HCT116 (cell line): ENCODE measurements around the gene COA8. TPM values are rescaled to one million over a fixed set of nuclear protein-coding genes. Genes with fewer than 3 reads are reported as not detected.

ENCODE experiments used
- ATAC-seq: fragments of 200-7000 bp; cut with Tn5 transposase; 2 replicates; pipeline ENCODE4 v1.9.1; 2020; ENCODE audit warnings: mild to moderate bottlenecking, moderate library complexity
- BruUV-seq: library from RNA; stranded (reverse); fragments of 400-500 nt; replicated peaks from 2 replicates; lab custom pipeline; 2021; lab: Mats Ljungman, UMichigan
- CTCF ChIA-PET: fragments of 300-600 bp; sonication (Branson Sonifier 250); formaldehyde crosslinking; loops from one replicate; lab custom pipeline; 2021; ENCODE audit warnings: antibody characterized with exemption; lab: Charles Lee
- POLR2A ChIA-PET: fragments of 300-600, 350-600 bp; sonication (Branson Sonifier 250); formaldehyde crosslinking; loops from one replicate; lab custom pipeline; 2021; ENCODE audit warnings: antibody characterized with exemption; lab: Charles Lee
- RAD21 ChIA-PET, 2 experiments: fragments of 300-600 bp; sonication (Branson Sonifier 250); formaldehyde crosslinking; loops; one replicate each; lab custom pipeline; 2023; ENCODE audit warnings: low total read pairs in 2 of 2; ENCODE audit not compliant: uncharacterized antibody in 2 of 2, unreplicated experiment in 2 of 2, low non-redundant PET in 1 of 2; lab: Charles Lee
- DNase-seq: peaks from one replicate; pipeline ENCODE4 v3.0.0-alpha.2; 2010; ENCODE audit warnings: low read depth, low spot score
- H2AFZ ChIP-seq: fragments of 200-600 bp; shearing (Covaris generic), sonication (generic); 2 replicates; pipeline ENCODE4 v1.6.1; 2017; ENCODE audit warnings: low read depth, mixed run types, mixed read lengths, antibody characterized with exemption, low read length; ENCODE audit not compliant: poor library complexity, severe bottlenecking
- H3K27ac ChIP-seq: 2 replicates; pipeline ENCODE4 v1.5.1; 2012; ENCODE audit warnings: low read depth, low read length
- H3K27me3 ChIP-seq: fragments of 200-600 bp; sonication (generic); 2 replicates; pipeline ENCODE4 v1.6.1; 2016; ENCODE audit warnings: mixed run types, low read length, mixed read lengths; ENCODE audit not compliant: insufficient read depth
- H3K36me3 ChIP-seq, 2 experiments: fragments of 200-500 bp in 1 of 2; fragments of 200-600 bp in 1 of 2; sonication (Bioruptor generic) in 1 of 2; sonication (generic) in 1 of 2; 2 replicates each; pipeline versions ENCODE4 v1.5.1 to v1.6.1; 2014 to 2016; ENCODE audit warnings: low read length in 2 of 2, inconsistent platforms in 1 of 2, mixed read lengths in 1 of 2, mixed run types in 1 of 2; ENCODE audit not compliant: insufficient read depth in 2 of 2, control insufficient read depth in 1 of 2
- H3K4me1 ChIP-seq, 2 experiments: fragments of 200-600 bp in 1 of 2; sonication (generic) in 1 of 2; 2 replicates each; pipeline versions ENCODE4 v1.5.1 to v1.6.1; 2012 to 2017; ENCODE audit warnings: low read length in 2 of 2, inconsistent platforms in 1 of 2, mild to moderate bottlenecking in 1 of 2, mixed read lengths in 1 of 2, mixed run types in 1 of 2, moderate library complexity in 1 of 2; ENCODE audit not compliant: insufficient read depth in 2 of 2, control insufficient read depth in 1 of 2
- H3K4me2 ChIP-seq: fragments of 200-600 bp; sonication (generic); 2 replicates; pipeline ENCODE4 v1.6.1; 2017; ENCODE audit warnings: mixed run types, low read length, mixed read lengths
- H3K4me3 ChIP-seq, 2 experiments: fragments of 200-600 bp in 1 of 2; sonication (generic) in 1 of 2; replicated peaks in 1 of 2; 2 replicates each; pipeline ENCODE4 v1.5.1; 2011 to 2016; ENCODE audit warnings: low read length in 2 of 2, control low read depth in 1 of 2, low read depth in 1 of 2, mild to moderate bottlenecking in 1 of 2, mixed read lengths in 1 of 2, mixed run types in 1 of 2
- H3K79me2 ChIP-seq: fragments of 200-600 bp; sonication (generic); 2 replicates; pipeline ENCODE4 v1.6.1; 2017; ENCODE audit warnings: mild to moderate bottlenecking, mixed run types, low read length, moderate library complexity, mixed read lengths; ENCODE audit not compliant: insufficient read depth
- H3K9ac ChIP-seq: fragments of 200-600 bp; sonication (generic); 2 replicates; pipeline ENCODE4 v1.6.1; 2016; ENCODE audit warnings: low read length, mixed read lengths
- H3K9me2 ChIP-seq: fragments of 200-600 bp; sonication (generic), shearing (Covaris generic); 2 replicates; pipeline ENCODE4 v1.6.1; 2017; ENCODE audit warnings: mixed run types, mild to moderate bottlenecking, moderate library complexity; ENCODE audit not compliant: insufficient read depth
- H3K9me3 ChIP-seq, 2 experiments: fragments of 200-500 bp in 1 of 2; fragments of 200-600 bp in 1 of 2; sonication (Bioruptor generic) in 1 of 2; sonication (generic) in 1 of 2; 2 replicates each; pipeline ENCODE4 v1.6.1; 2014 to 2017; ENCODE audit warnings: low read length in 2 of 2, mixed read lengths in 2 of 2, inconsistent platforms in 1 of 2, low read depth in 1 of 2, mild to moderate bottlenecking in 1 of 2, mixed run types in 1 of 2, moderate library complexity in 1 of 2; ENCODE audit not compliant: control insufficient read depth in 1 of 2, insufficient read depth in 1 of 2
- H4K20me1 ChIP-seq: fragments of 200-600 bp; sonication (generic), shearing (Covaris generic); 2 replicates; pipeline ENCODE4 v1.6.1; 2017; ENCODE audit warnings: mixed run types, mild to moderate bottlenecking, moderate library complexity; ENCODE audit not compliant: insufficient read depth
- CEBPB ChIP-seq: IDR thresholded peaks from 2 replicates; pipeline ENCODE4 v1.6.1; 2012; ENCODE audit warnings: low read depth
- EGR1 ChIP-seq: IDR thresholded peaks from 2 replicates; pipeline ENCODE4 v1.6.1; 2012; ENCODE audit warnings: low read depth
- EZH2 ChIP-seq: fragments of 200-600 bp; sonication (generic); IDR thresholded peaks from 2 replicates; pipeline ENCODE4 v1.6.1; 2017; ENCODE audit warnings: antibody characterized with exemption, mixed run types
- EZH2phosphoT487 ChIP-seq: fragments of 200-600 bp; IDR thresholded peaks from 2 replicates; pipeline ENCODE4 v1.6.1; 2018; ENCODE audit warnings: antibody characterized with exemption, borderline replicate concordance
- FOSL1 ChIP-seq: IDR thresholded peaks from 2 replicates; pipeline ENCODE4 v1.6.1; 2012; ENCODE audit warnings: low read depth
- JUND ChIP-seq: IDR thresholded peaks from 2 replicates; pipeline ENCODE4 v1.6.1; 2012
- POLR2A ChIP-seq: IDR thresholded peaks from 2 replicates; pipeline ENCODE4 v1.7.0; 2011; ENCODE audit warnings: borderline replicate concordance; ENCODE audit not compliant: insufficient read depth, insufficient read length; ENCODE audit errors: extremely low read depth
- POLR2AphosphoS5 ChIP-seq: IDR thresholded peaks from 2 replicates; pipeline ENCODE4 v1.6.1; 2011; ENCODE audit warnings: mild to moderate bottlenecking, low read depth, low read length, moderate library complexity
- RAD21 ChIP-seq: IDR thresholded peaks from 2 replicates; pipeline ENCODE4 v1.6.1; 2012; ENCODE audit warnings: low read depth, mild to moderate bottlenecking
- SIN3A ChIP-seq: IDR thresholded peaks from 2 replicates; pipeline ENCODE4 v1.6.1; 2012; ENCODE audit warnings: low read depth
- SP1 ChIP-seq: IDR thresholded peaks from 2 replicates; pipeline ENCODE4 v1.6.1; 2012; ENCODE audit warnings: low read depth
- SRF ChIP-seq: IDR thresholded peaks from 2 replicates; pipeline ENCODE4 v1.6.1; 2012; ENCODE audit warnings: low read depth
- TCF7L2 ChIP-seq: IDR thresholded peaks from 2 replicates; pipeline ENCODE4 v1.7.0; 2011; ENCODE audit warnings: borderline replicate concordance, inconsistent platforms; ENCODE audit not compliant: insufficient read depth, insufficient read length; ENCODE audit errors: extremely low read depth
- YY1 ChIP-seq: IDR thresholded peaks from 2 replicates; pipeline ENCODE4 v1.6.1; 2011; ENCODE audit warnings: low read length, low read depth, moderate library complexity, mild to moderate bottlenecking; ENCODE audit not compliant: insufficient replicate concordance; ENCODE audit errors: extremely low read depth
- ZFX ChIP-seq: fragments of 450-650 bp; IDR thresholded peaks from 2 replicates; pipeline ENCODE4 v1.6.1; 2017
- ZNF274 ChIP-seq: fragments of 200-500 bp; sonication (Bioruptor generic); IDR thresholded peaks from 2 replicates; pipeline ENCODE4 v1.6.1; 2014; ENCODE audit warnings: mild to moderate bottlenecking, low read depth, low read length, inconsistent platforms
- intact Hi-C: fragments of 100-400 bp; cut with micrococcal nuclease; formaldehyde crosslinking; loops from 2 replicates; pipeline ENCODE4 v1.10.0; 2022
- total RNA-seq: library from RNA; stranded (reverse); gene quantifications from one replicate; pipeline ENCODE4 v1.2.1, GENCODE V29; 2021; ENCODE audit not compliant: unreplicated experiment
- TF ChIP-seq, protein P1 (sequence below): IDR thresholded peaks from 2 replicates; pipeline ENCODE4 v1.6.1; 2012; ENCODE audit warnings: low read depth
- TF ChIP-seq, protein P2 (sequence below): IDR thresholded peaks from 2 replicates; pipeline ENCODE4 v1.6.1; 2011; ENCODE audit warnings: mild to moderate bottlenecking, low read length, moderate library complexity; ENCODE audit not compliant: insufficient replicate concordance; ENCODE audit errors: extremely low read depth
- TF ChIP-seq, protein P3 (sequence below): IDR thresholded peaks from 2 replicates; pipeline ENCODE4 v1.6.1; 2012
- TF ChIP-seq, protein P4 (sequence below), 3 experiments: fragments of 200-600 bp in 1 of 3; sonication (generic) in 1 of 3; IDR thresholded peaks in 2 of 3; conservative IDR thresholded peaks in 1 of 3; 2 replicates each; pipeline ENCODE4 v1.5.1; 2012 to 2017; ENCODE audit warnings: low read depth in 2 of 3, low read length in 2 of 3, antibody characterized with exemption in 1 of 3, borderline replicate concordance in 1 of 3, control low read depth in 1 of 3, mild to moderate bottlenecking in 1 of 3, mixed read lengths in 1 of 3, mixed run types in 1 of 3, moderate library complexity in 1 of 3; ENCODE audit not compliant: insufficient read depth in 1 of 3

COA8 gene
- total RNA-seq, 1 experiment from 2014 or later: 29.4 TPM

DNA sequence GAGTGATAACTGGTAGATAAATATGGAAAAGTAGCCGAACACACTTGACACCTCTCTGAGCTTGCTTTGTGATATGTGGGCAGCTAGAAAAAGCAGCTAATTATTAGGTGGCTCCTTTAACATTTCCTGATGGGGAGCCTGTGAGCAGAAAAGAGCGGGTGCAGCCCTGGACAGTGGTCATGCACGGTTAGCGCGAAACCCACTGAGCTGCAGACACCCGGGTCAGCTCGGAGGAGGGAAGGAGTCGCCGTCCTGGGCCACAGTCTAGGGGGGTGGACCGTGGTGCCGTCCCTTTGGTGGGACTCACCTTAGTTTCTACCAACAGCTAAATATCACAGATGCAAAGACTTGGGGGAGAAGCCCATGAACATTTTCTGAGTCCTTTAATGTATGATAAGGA, 6.6 kb downstream of the COA8 start:
- Histone ChIP-seq H4K20me1 (no peaks in the 10 kb centered on the region), H3K79me2 (peaks cover 49% of the 10 kb centered on the region), H3K9me2 (no peaks in the 10 kb centered on the region), H3K27me3 (no peaks in the 10 kb centered on the region), H3K9me3 (no peaks in the 10 kb centered on the region), H3K36me3 (peaks cover 0 to 3% of the 10 kb centered on the region in 2 experiments; a peak in 1 of 4 replicates), H3K9ac (no peak overlapping the region), H2AFZ (no peak overlapping the region), H3K4me2 (no peak overlapping the region), H3K27ac (no peak overlapping the region), H3K4me3 (no peak overlapping the region), H3K4me1 (peaks cover under 1 to 5% of the 10 kb centered on the region in 2 experiments; a peak in 1 of 4 replicates)
- DNase-seq (no peak), ATAC-seq (no peak)
- no TSS peak for BruUV-seq
- RAD21 ChIA-PET: no interaction called here
- CTCF ChIA-PET: interaction anchor here (1.1 kb wide), 1 partner anchor 508 kb away, joined by 4 read pairs; no protein-coding TSS in a partner anchor
- POLR2A ChIA-PET: no interaction called here
- intact Hi-C loops: no loop called here
- TF ChIP-seq YY1 (no peak), TCF7L2 (no peak), POLR2AphosphoS5 (no peak), ZNF274 (no peak), SP1 (no peak), RAD21 (no peak), ZFX (no peak), SRF (no peak), FOSL1 (no peak), SIN3A (no peak), EGR1 (no peak), EZH2phosphoT487 (no peak), POLR2A (no peak), JUND (no peak), EZH2 (no peak), CEBPB (no peak)
- TF ChIP-seq, protein P1, sequence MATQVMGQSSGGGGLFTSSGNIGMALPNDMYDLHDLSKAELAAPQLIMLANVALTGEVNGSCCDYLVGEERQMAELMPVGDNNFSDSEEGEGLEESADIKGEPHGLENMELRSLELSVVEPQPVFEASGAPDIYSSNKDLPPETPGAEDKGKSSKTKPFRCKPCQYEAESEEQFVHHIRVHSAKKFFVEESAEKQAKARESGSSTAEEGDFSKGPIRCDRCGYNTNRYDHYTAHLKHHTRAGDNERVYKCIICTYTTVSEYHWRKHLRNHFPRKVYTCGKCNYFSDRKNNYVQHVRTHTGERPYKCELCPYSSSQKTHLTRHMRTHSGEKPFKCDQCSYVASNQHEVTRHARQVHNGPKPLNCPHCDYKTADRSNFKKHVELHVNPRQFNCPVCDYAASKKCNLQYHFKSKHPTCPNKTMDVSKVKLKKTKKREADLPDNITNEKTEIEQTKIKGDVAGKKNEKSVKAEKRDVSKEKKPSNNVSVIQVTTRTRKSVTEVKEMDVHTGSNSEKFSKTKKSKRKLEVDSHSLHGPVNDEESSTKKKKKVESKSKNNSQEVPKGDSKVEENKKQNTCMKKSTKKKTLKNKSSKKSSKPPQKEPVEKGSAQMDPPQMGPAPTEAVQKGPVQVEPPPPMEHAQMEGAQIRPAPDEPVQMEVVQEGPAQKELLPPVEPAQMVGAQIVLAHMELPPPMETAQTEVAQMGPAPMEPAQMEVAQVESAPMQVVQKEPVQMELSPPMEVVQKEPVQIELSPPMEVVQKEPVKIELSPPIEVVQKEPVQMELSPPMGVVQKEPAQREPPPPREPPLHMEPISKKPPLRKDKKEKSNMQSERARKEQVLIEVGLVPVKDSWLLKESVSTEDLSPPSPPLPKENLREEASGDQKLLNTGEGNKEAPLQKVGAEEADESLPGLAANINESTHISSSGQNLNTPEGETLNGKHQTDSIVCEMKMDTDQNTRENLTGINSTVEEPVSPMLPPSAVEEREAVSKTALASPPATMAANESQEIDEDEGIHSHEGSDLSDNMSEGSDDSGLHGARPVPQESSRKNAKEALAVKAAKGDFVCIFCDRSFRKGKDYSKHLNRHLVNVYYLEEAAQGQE: no peak
- TF ChIP-seq, protein P2, sequence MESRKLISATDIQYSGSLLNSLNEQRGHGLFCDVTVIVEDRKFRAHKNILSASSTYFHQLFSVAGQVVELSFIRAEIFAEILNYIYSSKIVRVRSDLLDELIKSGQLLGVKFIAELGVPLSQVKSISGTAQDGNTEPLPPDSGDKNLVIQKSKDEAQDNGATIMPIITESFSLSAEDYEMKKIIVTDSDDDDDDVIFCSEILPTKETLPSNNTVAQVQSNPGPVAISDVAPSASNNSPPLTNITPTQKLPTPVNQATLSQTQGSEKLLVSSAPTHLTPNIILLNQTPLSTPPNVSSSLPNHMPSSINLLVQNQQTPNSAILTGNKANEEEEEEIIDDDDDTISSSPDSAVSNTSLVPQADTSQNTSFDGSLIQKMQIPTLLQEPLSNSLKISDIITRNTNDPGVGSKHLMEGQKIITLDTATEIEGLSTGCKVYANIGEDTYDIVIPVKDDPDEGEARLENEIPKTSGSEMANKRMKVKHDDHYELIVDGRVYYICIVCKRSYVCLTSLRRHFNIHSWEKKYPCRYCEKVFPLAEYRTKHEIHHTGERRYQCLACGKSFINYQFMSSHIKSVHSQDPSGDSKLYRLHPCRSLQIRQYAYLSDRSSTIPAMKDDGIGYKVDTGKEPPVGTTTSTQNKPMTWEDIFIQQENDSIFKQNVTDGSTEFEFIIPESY: no peak
- TF ChIP-seq, protein P3, sequence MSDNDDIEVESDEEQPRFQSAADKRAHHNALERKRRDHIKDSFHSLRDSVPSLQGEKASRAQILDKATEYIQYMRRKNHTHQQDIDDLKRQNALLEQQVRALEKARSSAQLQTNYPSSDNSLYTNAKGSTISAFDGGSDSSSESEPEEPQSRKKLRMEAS: no peak
- TF ChIP-seq, protein P4, sequence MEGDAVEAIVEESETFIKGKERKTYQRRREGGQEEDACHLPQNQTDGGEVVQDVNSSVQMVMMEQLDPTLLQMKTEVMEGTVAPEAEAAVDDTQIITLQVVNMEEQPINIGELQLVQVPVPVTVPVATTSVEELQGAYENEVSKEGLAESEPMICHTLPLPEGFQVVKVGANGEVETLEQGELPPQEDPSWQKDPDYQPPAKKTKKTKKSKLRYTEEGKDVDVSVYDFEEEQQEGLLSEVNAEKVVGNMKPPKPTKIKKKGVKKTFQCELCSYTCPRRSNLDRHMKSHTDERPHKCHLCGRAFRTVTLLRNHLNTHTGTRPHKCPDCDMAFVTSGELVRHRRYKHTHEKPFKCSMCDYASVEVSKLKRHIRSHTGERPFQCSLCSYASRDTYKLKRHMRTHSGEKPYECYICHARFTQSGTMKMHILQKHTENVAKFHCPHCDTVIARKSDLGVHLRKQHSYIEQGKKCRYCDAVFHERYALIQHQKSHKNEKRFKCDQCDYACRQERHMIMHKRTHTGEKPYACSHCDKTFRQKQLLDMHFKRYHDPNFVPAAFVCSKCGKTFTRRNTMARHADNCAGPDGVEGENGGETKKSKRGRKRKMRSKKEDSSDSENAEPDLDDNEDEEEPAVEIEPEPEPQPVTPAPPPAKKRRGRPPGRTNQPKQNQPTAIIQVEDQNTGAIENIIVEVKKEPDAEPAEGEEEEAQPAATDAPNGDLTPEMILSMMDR (IDR thresholded peaks at IDR 0.05 in 2 of 3, conservative IDR thresholded peaks at IDR 0.05 in 1 of 3; ENCODE audit: borderline replicate concordance in 1 of 3, insufficient read depth in 1 of 3, low read depth in 2 of 3, low read length in 2 of 3): no peak
